Stimulated activated CD8-positive, alpha-beta memory T cell treated with anti-CD3 and anti-CD28 coated beads, Interleukin-15, amount 100 ng/mL, for 48 hours (primary cell): ENCODE results near the gene HUS1B.

Experiments used
- DNase-seq, 2 donors: peaks; one replicate each; pipeline ENCODE4 v3.0.0-alpha.2; 2020; ENCODE audit warnings: low read depth in 2 of 2

HUS1B gene

DNA sequence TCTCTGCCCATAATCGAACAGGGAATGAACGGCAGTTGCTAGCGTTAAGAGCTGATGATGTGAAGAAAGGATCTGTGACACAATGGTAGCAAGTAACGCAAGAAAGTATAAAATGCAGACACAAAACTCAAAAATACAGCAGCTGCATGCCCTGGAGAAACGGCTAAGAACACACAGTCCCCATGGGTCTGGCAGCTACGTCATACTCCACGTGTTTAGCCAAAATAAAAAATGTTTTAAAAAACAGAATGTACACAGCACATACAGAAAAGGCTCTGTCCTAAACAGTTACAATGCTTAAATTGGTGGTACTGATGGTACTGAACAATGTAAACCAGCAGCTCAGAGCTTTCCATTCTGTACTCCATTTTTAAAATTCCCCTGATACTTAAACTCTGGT is 34.4 kb downstream of the HUS1B start:
- DNase-seq = no peak

- DNase-seq = no peak
These were observed 35.0 kb downstream of the HUS1B start for GRCh38 chr6:621931-622330.

GRCh38 chr6:620950-621349 is 36.0 kb downstream of the HUS1B start:
- DNase-seq = no peak

- DNase-seq = no peak
These were observed 36.7 kb downstream of the HUS1B start for GRCh38 chr6:620166-620565.

- no peak for DNase-seq
These were observed 39.3 kb downstream of the HUS1B start for GRCh38 chr6:617456-618100.

DNA sequence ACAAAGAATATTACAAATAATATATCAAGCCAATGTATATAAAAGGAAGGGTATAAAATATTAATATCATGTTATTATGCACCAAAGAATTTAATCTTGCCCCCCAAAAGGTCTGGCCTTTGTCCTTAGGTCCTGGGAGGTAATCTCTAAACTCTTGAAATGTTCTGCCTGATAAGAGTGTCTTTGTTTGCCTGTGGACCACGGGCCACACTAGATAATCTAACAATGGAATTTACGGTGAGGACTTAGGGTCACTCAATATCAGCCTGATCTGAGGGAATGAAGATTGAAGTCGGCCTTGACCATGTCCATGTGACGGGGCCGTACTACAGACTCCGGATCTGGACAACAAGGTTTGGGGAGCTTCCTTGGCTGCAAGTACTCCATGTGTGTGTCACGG is 42.9 kb downstream of the HUS1B start:
- no peak for DNase-seq

DNA sequence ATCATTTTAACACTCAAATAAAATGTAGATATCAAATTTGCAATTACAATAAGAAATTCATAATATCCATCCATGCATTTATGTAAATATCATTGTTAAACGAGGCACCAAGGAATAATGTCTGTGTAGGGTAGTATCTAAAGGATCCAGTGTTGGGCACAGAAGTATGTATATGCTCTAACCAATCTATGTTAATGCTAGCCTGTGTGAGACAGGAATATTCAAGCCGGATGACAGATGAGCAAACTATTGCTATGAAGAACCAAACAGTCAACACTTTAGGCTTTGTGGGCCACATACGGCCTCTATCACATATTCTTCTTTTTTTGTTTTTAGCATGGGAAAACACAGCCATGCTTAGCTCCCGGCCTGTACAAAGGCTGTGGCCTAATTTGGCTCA is 45.0 kb downstream of the HUS1B start:
- DNase-seq = no peak

- DNase-seq = no peak
These were observed 46.0 kb downstream of the HUS1B start for GRCh38 chr6:610882-611281.

DNA sequence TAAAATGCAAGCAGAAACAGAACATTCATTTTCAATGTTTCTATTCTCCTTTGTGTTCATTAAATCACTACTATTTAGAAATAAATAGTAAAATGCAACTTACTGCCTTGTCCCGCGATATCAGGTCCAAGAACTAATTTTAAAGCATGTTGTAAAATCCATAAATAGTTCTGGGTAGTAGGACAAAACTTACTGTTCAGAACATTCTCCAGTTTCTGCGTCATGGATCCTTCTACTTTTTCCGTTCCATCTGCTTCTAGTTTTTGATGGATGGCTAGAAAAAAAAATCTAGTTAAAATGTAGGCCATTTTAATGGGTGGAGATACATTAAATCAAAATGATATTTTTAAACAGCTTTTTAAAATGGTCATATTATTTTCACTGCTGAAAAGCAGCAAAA is 47.0 kb downstream of the HUS1B start:
- DNase-seq = no peak

GRCh38 chr6:606829-607379 is 50.0 kb downstream of the HUS1B start:
- no peak for DNase-seq
